Measurements from ENCODE around the gene NEK1. TPM values are rescaled to one million over a fixed set of nuclear protein-coding genes. Genes with fewer than 3 reads are reported as not detected.

Gene NEK1
- total and polyA plus RNA-seq, 3 donors from 2014 or later: 10.3 to 27.9 (median 25.5) TPM

- Histone ChIP-seq H3K4me1 (no peaks in the 10 kb centered on the region), H3K27ac (no peak overlapping the region), H3K9me3 (no peaks in the 10 kb centered on the region), H3K4me3 (no peak overlapping the region), H3K36me3 (ENCODE audit: low read depth, missing control alignments) (peaks cover 2% of the 10 kb centered on the region), H3K27me3 (no peaks in the 10 kb centered on the region)
- intact Hi-C loops (cut with DNase I; ENCODE audit: low total_unique reads): no loop called here
- TF ChIP-seq CTCF (IDR thresholded peaks at IDR 0.05): no peak
- TF ChIP-seq POLR2A (IDR thresholded peaks at IDR 0.05): no peak
- no peak for DNase-seq
Measured at GRCh38 chr4:169601016-169601771, 11.2 kb downstream of the NEK1 start.

GRCh38 chr4:169594560-169595195, 17.7 kb downstream of the NEK1 start:
- H3K27me3 ChIP-seq: no peaks in the 10 kb centered on the region
- H3K36me3 ChIP-seq (ENCODE audit: low read depth, missing control alignments): no peaks in the 10 kb centered on the region
- H3K4me1 ChIP-seq: no peaks in the 10 kb centered on the region
- H3K27ac ChIP-seq: no peak overlapping the region
- no peak for DNase-seq
- intact Hi-C loops (cut with DNase I; ENCODE audit: low total_unique reads): no loop called here
- H3K9me3 ChIP-seq: no peaks in the 10 kb centered on the region
- H3K4me3 ChIP-seq: no peak overlapping the region
- TF ChIP-seq CTCF (IDR thresholded peaks at IDR 0.05) (no peak), POLR2A (IDR thresholded peaks at IDR 0.05) (no peak)

- intact Hi-C loops (cut with DNase I; ENCODE audit: low total_unique reads): no loop called here
- 91 to 97% methylated on average over 1 of the region's 1 CpG for WGBS, 2 donors
- no peak overlapping the region for H3K4me3 ChIP-seq
Measured at GRCh38 chr4:169593050-169593560, 19.3 kb downstream of the NEK1 start.

GRCh38 chr4:169583563-169583962, 28.8 kb downstream of the NEK1 start:
- Histone ChIP-seq H3K9me3 (no peaks in the 10 kb centered on the region), H3K36me3 (ENCODE audit: low read depth, missing control alignments) (no peaks in the 10 kb centered on the region), H3K27me3 (no peaks in the 10 kb centered on the region), H3K4me3 (no peak overlapping the region), H3K4me1 (no peaks in the 10 kb centered on the region), H3K27ac (peak overlapping the region in 1 of 2 donors; percentile 9)
- TF ChIP-seq CTCF (IDR thresholded peaks at IDR 0.05) (no peak), POLR2A (IDR thresholded peaks at IDR 0.05) (no peak)
- intact Hi-C loops (cut with DNase I; ENCODE audit: low total_unique reads): no loop called here
- no peak for DNase-seq
- WGBS, 2 donors: 18 to 39% methylated on average over 2 of the region's 2 CpGs

More at GRCh38 chr4:169593050-169593560, 19.3 kb downstream of the NEK1 start:
- no peaks in the 10 kb centered on the region for H3K4me1 ChIP-seq
- DNase-seq: no peak
- H3K27me3 ChIP-seq: no peaks in the 10 kb centered on the region
- no peak overlapping the region for H3K27ac ChIP-seq
- no peaks in the 10 kb centered on the region for H3K36me3 ChIP-seq (ENCODE audit: low read depth, missing control alignments)
- no peaks in the 10 kb centered on the region for H3K9me3 ChIP-seq
- no peak for TF ChIP-seq CTCF (IDR thresholded peaks at IDR 0.05)
- no peak for TF ChIP-seq POLR2A (IDR thresholded peaks at IDR 0.05)

Data from testis (tissue), 3 donors.